GM21737 (cell line): ENCODE data around the gene TIAM1.

Experiments used
- ATAC-seq: cut with Tn5 transposase; IDR thresholded peaks from one replicate; pipeline ENCODE4 v1.9.1; 2021; ENCODE audit warnings: mild to moderate bottlenecking, moderate library complexity; ENCODE audit not compliant: unreplicated experiment

TIAM1 gene, protein sequence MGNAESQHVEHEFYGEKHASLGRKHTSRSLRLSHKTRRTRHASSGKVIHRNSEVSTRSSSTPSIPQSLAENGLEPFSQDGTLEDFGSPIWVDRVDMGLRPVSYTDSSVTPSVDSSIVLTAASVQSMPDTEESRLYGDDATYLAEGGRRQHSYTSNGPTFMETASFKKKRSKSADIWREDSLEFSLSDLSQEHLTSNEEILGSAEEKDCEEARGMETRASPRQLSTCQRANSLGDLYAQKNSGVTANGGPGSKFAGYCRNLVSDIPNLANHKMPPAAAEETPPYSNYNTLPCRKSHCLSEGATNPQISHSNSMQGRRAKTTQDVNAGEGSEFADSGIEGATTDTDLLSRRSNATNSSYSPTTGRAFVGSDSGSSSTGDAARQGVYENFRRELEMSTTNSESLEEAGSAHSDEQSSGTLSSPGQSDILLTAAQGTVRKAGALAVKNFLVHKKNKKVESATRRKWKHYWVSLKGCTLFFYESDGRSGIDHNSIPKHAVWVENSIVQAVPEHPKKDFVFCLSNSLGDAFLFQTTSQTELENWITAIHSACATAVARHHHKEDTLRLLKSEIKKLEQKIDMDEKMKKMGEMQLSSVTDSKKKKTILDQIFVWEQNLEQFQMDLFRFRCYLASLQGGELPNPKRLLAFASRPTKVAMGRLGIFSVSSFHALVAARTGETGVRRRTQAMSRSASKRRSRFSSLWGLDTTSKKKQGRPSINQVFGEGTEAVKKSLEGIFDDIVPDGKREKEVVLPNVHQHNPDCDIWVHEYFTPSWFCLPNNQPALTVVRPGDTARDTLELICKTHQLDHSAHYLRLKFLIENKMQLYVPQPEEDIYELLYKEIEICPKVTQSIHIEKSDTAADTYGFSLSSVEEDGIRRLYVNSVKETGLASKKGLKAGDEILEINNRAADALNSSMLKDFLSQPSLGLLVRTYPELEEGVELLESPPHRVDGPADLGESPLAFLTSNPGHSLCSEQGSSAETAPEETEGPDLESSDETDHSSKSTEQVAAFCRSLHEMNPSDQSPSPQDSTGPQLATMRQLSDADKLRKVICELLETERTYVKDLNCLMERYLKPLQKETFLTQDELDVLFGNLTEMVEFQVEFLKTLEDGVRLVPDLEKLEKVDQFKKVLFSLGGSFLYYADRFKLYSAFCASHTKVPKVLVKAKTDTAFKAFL (N-terminal part only)

DNA sequence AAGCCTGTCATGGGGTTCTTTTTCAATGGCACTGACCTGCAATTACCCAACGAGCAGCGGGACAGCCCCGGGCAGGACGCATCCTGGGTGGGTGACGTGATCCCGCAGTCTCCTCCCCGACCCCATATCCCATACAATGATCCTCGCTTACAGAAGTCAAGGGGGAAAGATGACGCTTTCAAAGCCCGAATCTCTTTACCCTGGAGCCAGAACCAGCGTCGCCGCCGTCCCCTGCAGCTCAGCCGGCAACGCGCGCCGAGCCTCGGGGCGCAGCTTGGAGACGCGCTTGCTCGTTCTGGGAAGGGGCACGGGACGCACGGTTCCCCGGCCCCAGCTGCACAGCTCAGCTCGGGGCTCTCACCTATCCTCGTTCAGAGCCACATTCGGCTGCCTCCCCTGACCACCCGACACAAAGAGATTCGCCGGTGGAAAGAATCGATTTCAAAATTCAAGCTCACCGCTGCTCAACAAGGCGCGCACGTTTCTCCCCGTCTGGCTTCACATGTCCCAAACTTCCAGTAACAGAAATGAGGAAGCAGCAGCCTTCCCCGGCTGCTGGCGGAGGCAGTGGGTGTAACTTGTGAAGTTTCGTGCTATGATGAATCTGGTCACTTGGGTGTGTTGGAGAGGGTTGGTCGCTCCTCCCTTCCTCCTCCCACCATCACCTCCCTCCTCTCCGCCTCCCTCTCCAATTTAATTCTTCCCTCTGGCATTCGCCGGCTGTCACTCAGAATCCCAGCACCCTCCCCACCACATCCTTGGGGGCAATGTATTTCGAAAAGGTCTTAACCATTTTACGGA lies at the start of gene TIAM1:
TIAM1 (minus strand) TSS at position 582 of the 801 bp plus-strand sequence. CDS start 77,289 bp downstream, outside the sequence.
- no peak for ATAC-seq

DNA sequence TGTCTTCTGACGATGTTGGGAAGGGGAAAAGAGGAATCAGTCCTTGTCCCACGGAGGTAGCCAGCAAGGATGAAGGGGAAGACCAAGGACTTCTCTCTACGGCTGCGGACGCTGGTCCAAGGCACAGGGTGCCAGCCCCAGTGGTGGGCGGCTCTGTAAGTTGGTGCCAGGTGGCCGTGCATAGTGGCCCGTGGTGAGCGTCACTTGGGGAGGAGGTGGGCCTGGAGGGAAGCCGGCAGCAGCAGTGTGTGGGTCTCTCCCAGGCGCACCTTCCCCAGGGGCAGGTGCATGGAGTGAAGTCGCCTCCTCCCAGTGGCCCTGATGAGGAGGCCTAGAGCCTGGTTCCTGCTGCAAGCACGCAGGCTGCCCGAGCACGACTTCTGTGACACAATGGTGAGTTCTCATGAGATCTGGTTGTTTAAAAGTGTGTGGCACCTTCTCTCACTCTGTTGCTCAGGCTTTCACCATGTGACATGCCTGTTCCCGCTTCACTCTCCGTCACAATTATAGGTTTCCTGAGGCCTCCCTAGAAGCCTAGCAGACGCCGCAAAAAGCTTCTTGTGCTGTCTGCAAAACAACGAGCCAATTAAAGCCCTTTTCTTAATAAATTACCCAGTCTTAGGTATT lies 43.6 kb upstream of the TIAM1 start:
- ATAC-seq = no peak

DNA sequence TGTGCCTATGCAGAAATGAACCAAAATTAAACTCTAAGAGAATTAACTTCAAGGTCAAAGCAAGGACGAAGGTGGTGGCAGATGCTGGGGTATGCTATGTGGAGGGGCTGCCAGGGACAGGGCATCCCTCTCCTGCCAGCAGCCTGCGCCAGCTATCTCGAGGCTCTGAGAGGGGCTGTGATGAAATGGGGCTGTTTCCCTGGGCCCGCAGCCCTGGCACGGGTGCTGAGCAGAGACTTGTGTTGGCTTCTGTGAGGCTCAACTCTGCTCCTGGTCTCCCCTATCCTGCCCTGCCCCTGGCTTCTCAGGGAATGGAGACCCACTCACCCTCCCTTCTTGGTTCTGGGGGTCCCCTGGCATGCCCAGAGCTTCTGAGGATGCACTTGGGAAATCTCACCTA lies 41.9 kb upstream of the TIAM1 start:
- no peak for ATAC-seq

- no peak for ATAC-seq
Measured at GRCh38 chr21:31383770-31384169, 39.7 kb upstream of the TIAM1 start.

DNA sequence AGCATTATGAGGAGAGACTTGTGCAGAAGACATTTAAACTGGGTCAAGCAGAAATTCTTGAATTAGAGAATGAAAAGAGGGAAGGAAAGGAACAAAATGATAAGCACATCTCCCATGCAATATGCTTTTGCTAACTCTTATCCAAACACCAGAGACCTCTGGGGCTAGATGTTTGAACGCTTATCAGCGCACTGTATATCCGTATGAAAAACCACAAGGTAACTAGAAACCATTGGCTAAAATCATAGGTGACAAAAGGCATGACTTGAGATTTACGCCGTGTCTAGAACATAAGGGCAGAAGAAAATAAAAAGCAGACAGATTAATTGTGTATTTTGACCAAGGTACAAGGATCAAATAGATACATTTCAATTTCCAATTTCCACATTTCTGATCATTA lies 38.0 kb upstream of the TIAM1 start:
- no peak for ATAC-seq

GRCh38 chr21:31376301-31376700 lies 32.2 kb upstream of the TIAM1 start:
- ATAC-seq = no peak

DNA sequence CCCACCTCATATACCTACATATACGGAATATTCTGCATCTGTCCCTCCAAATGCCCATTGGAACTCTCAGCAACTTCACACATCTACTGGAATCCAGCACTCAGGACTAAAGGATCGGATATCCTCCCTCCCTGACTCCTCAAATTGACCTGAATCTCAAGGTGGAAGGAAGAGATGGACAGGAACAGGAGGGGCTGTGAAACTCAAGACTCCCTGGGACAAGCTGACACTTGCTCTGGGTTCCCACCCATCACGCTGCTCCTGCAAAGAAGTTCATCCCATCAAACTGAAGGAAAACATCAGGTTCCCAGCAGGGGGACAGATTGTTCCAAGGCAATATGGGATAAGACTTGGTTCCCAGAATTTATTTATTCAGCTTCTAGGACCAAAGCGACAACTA lies 30.3 kb upstream of the TIAM1 start:
- ATAC-seq = no peak

DNA sequence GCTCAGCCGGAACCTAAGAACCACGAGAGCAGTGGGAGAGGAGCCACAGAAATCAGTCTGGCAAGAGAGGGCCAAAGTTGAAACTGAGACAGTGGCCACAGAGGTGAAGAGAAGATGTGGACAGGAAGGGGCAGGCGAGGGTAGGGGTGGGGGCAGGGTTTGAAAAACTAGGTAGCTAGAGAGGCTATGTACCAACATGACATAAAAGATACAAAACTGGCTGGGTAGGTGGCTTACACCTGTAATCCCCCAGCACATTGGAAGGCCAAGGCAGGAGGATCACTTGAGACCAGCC lies 28.4 kb upstream of the TIAM1 start:
- no peak for ATAC-seq

DNA sequence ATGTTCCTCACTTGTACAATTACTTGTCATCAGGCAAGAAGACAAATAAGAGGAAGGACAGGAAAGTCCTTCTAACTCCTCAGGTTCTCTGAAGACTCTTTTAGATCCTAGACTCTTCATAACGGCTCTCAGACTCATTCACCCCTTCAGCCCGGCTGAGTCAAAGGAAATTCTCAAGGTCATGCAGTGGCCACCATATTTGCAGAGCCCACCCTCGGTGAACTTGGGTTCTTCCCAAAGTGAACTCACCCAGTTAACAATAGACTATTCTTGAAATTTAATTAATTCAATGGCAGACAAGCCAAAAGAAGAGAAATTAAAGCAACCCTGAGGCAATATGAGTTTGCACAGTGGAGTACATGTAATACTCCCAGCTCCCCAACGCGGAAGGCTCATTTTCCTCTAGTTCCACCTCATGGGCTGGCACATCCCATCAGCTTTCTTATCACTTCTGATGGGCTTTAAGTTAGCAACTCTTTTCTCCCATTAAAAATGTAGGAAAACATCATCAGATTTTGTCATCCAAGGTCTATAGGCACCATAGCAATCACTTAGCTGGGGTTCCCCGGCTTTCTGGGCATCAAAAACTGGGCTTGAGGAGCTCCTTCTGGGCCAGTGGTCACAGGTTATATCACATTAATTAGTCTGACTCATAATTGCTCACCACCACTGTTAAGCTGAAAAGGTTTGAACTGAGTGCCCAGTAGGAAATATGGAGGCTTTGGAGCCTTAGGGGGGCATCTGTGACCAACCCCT lies 27.8 kb upstream of the TIAM1 start:
- ATAC-seq = no peak

DNA sequence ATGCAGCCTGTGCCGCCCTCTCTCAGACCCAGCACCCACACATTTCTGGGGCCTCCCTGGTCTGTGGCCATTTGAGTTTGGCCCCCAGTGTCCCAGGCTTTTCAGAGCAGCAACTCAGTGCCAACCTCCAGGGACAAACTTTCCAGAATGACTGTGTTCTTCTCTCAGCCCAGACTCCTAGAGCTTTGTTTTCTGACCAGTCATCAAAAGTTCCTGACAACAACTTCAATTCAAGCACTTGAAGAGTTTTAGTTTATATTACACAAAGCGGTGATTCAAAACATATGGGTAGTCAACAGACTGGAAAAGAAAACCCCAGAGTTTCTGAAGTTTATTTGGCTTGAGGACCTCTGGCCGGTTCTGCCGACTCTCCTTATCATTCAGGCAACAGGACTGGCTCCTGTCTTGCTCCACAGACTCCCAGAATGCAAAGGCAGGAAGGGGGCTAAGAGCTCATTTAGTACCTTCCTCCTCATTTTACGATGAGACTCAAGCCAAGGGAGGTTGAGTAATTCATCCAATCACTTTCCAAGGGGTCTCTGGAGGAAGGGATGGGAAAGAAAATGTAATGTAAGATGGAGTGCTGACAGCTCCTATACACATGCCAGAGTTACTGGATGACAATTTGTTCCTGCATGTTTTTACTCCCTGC lies 27.0 kb upstream of the TIAM1 start:
- ATAC-seq = no peak

DNA sequence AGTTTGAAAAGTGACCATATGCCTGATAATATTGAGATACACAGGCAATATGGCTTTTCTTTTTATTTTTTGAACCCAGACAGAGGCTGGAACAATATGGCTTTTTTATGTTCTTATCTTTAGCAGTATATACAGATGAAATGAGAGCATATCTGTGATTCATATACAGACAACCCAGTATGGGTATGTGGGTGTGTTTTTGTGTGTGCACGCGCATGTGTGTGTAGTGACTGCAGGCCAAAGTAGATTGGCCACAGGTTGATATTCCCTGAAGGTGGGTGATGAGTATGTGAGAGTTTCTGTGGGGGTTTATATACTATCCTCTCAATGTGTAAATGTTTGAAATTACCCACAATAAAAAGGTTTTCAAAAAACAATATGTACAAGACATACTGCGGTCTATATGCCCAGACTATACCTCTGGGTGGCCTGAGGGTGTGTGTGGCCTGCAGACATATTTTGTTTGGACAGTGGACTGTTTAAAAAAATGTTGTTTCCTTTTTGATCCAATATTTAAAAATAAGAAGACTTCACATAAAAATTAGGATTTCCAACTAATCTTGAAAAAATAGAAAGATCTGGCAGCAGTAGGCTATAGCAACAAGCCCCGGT lies 26.3 kb upstream of the TIAM1 start:
- ATAC-seq = no peak

- ATAC-seq = no peak
Measured at GRCh38 chr21:31368361-31368760, 24.3 kb upstream of the TIAM1 start.

DNA sequence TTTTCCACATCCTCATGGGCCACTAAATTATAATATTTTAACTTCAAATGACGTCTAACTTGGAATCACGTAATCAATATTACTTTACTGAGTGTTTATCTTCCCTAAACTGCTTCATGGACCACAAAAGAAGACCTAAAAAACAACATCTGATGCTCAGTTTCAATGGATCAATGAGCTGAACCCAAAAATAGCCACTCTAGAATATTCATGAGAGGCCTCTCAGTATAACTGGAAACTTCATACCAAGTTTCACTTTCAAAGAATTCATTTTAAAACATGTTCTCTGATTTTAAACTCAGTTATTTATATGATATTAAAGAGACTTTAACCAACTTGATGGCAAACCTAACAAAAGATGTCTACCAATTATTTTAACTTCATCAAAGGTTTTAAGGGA lies 23.7 kb upstream of the TIAM1 start:
- ATAC-seq = no peak

GRCh38 chr21:31366825-31367224 lies 22.8 kb upstream of the TIAM1 start:
- no peak for ATAC-seq

- ATAC-seq = no peak
Measured at GRCh38 chr21:31364253-31364945, 20.3 kb upstream of the TIAM1 start.

DNA sequence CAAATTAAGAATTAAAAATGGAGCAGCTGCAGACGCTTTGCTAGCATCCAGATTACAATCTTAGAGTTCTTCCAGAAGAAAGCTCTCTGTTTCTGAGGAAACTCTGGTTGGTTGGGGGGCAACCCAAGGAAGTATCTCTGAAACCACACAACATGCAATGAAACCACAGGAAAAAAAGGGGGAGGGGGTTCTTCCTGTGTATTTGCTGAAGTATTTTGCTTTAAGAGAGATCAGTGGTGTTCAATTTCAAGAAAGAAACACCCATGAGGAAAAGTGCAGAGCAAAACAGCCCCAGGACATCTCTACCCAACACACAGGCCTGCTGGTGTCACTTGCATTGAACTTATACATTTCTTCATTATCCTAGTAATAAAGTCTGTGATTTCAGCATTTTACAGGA lies 19.7 kb upstream of the TIAM1 start:
- no peak for ATAC-seq

DNA sequence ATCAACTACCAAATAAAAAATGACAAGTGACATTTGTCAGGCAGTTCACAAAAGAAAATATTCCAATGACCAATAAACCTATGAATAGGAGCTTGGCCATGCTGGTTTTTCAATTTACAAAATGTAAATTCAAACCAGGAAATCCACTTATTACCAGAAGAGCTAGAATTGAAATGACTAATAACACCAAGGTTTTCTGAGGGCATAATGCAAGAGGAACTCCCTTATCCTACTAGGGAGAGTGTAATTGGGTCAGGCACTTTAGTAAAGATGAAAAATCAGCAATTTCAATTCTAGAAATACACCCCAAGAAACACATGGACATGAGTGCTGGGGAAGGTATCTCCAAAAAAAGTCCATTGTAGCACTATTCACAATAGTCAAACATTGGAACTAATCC lies 16.7 kb upstream of the TIAM1 start:
- ATAC-seq = no peak

GRCh38 chr21:31358158-31358557 lies 14.1 kb upstream of the TIAM1 start:
- ATAC-seq = no peak
